Measurements from ENCODE around the gene OTUD4.

Gene OTUD4

DNA sequence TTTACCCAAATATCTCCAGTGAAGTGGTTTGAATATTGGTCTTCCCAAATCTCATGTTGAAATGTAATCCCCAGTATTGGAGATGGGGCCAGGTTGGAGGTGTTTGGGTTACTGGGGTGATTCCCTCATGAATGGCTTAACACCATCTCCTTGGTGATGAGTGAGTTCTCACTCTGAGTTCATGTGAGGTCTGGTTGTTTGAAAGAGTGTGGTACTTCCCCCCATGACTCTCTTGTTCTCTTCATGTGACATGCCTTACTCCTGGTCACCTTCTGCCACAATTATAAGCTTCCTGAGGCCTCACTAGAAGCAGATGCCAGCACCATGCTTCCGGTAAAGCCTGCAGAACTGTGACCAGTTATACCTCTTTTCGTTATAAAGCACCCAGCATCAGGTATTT, 32.9 kb upstream of the OTUD4 start:
- no peak overlapping the region for H3K4me3 ChIP-seq (replicated peaks; ENCODE audit: insufficient read depth, low read length)
- no peaks in the 10 kb centered on the region for H3K27me3 ChIP-seq (ENCODE audit: insufficient read depth, poor library complexity, severe bottlenecking)
- no peak for TF ChIP-seq POLR2AphosphoS5 (IDR thresholded peaks at IDR 0.05; ENCODE audit: low read depth)
- no peak for TF ChIP-seq SPI1 (IDR thresholded peaks at IDR 0.05; ENCODE audit: borderline replicate concordance, low read depth)
- TF ChIP-seq REST (IDR thresholded peaks at IDR 0.05; ENCODE audit: insufficient replicate concordance, low read depth), result no peak
- TF ChIP-seq GABPA (IDR thresholded peaks at IDR 0.05; ENCODE audit: low read depth), result no peak
- no peak for TF ChIP-seq CTCF (IDR thresholded peaks at IDR 0.05; ENCODE audit: insufficient read depth, low read length)
- DNase-seq (ENCODE audit: low read depth in 1 of 2, low spot score in 1 of 2), result no peak
- no peak overlapping the region for H3K27ac ChIP-seq (replicated peaks)

GRCh38 chr4:145207934-145208333, 27.5 kb upstream of the OTUD4 start:
- DNase-seq (ENCODE audit: low read depth in 1 of 2, low spot score in 1 of 2), result no peak

GRCh38 chr4:145203410-145203809, 23.0 kb upstream of the OTUD4 start:
- no peak overlapping the region for H3K4me3 ChIP-seq (replicated peaks; ENCODE audit: insufficient read depth, low read length)
- no peak for TF ChIP-seq REST (IDR thresholded peaks at IDR 0.05; ENCODE audit: insufficient replicate concordance, low read depth)
- TF ChIP-seq GABPA (IDR thresholded peaks at IDR 0.05; ENCODE audit: low read depth), result no peak
- TF ChIP-seq POLR2AphosphoS5 (IDR thresholded peaks at IDR 0.05; ENCODE audit: low read depth), result no peak
- TF ChIP-seq SPI1 (IDR thresholded peaks at IDR 0.05; ENCODE audit: borderline replicate concordance, low read depth), result no peak
- TF ChIP-seq CTCF (IDR thresholded peaks at IDR 0.05; ENCODE audit: insufficient read depth, low read length), result no peak
- DNase-seq (ENCODE audit: low read depth in 1 of 2, low spot score in 1 of 2), result no peak
- H3K27ac ChIP-seq (replicated peaks), result no peak overlapping the region
- H3K27me3 ChIP-seq (ENCODE audit: insufficient read depth, poor library complexity, severe bottlenecking), result no peaks in the 10 kb centered on the region

More at GRCh38 chr4:145207934-145208333, 27.5 kb upstream of the OTUD4 start:
- Histone ChIP-seq H3K4me3 (replicated peaks; ENCODE audit: insufficient read depth, low read length) (no peak overlapping the region), H3K27me3 (ENCODE audit: insufficient read depth, poor library complexity, severe bottlenecking) (no peaks in the 10 kb centered on the region), H3K27ac (replicated peaks) (no peak overlapping the region)
- TF ChIP-seq CTCF (IDR thresholded peaks at IDR 0.05; ENCODE audit: insufficient read depth, low read length) (no peak), GABPA (IDR thresholded peaks at IDR 0.05; ENCODE audit: low read depth) (no peak), SPI1 (IDR thresholded peaks at IDR 0.05; ENCODE audit: borderline replicate concordance, low read depth) (no peak), REST (IDR thresholded peaks at IDR 0.05; ENCODE audit: insufficient replicate concordance, low read depth) (no peak), POLR2AphosphoS5 (IDR thresholded peaks at IDR 0.05; ENCODE audit: low read depth) (no peak)

Measured in HL-60 (cell line).